IMR-90 (cell line): ENCODE data around the gene LY6G6D. TPM values are rescaled to one million over a fixed set of nuclear protein-coding genes. Genes with fewer than 3 reads are reported as not detected.

ENCODE experiments used
- ATAC-seq: fragments of 200-7000 bp; cut with Tn5 transposase; 2 replicates; pipeline ENCODE4 v1.9.1; 2020; ENCODE audit warnings: low read depth, mild to moderate bottlenecking, moderate library complexity
- BruUV-seq: library from RNA; stranded (reverse); fragments of 400-500 nt; replicated peaks from 2 replicates; lab custom pipeline; 2021; lab: Mats Ljungman, UMichigan
- CTCF ChIA-PET: fragments of 300-600 bp; formaldehyde crosslinking; extraction: SDS; loops from one replicate; lab custom pipeline; 2021; ENCODE audit warnings: antibody characterized with exemption; lab: Yijun Ruan, JAX
- POLR2A ChIA-PET: fragments of 300-600 bp; sonication (Branson Sonifier 250); formaldehyde crosslinking; loops from one replicate; lab custom pipeline; 2022; ENCODE audit warnings: antibody characterized with exemption; ENCODE audit not compliant: unreplicated experiment; lab: Charles Lee
- DNase-seq: peaks from one replicate; pipeline ENCODE4 v3.0.0; 2013
- H2AFZ ChIP-seq: replicated peaks from 2 replicates; pipeline ENCODE3; 2013; ENCODE audit warnings: low read length, mild to moderate bottlenecking; ENCODE audit not compliant: poor library complexity
- H2AK5ac ChIP-seq: 2 replicates; pipeline ENCODE4 v1.6.1; 2013; ENCODE audit warnings: low read depth, low read length, inconsistent platforms
- H2AK9ac ChIP-seq: replicated peaks from 2 replicates; pipeline ENCODE3; 2013; ENCODE audit warnings: mild to moderate bottlenecking, low read depth, low read length, moderate library complexity; ENCODE audit not compliant: poor library complexity
- H2BK120ac ChIP-seq: 2 replicates; pipeline ENCODE4 v1.6.1; 2013; ENCODE audit warnings: low read depth, low read length, inconsistent platforms
- H2BK15ac ChIP-seq: 3 replicates; pipeline ENCODE4 v1.6.1; 2013; ENCODE audit warnings: low read depth, low read length, inconsistent platforms
- H2BK20ac ChIP-seq: 2 replicates; pipeline ENCODE4 v1.6.1; 2013; ENCODE audit warnings: low read depth, mild to moderate bottlenecking, inconsistent platforms, low read length, moderate library complexity
- H2BK5ac ChIP-seq: 2 replicates; pipeline ENCODE4 v1.6.1; 2013; ENCODE audit warnings: mild to moderate bottlenecking, low read depth, low read length, inconsistent platforms; ENCODE audit not compliant: poor library complexity, severe bottlenecking
- H3K14ac ChIP-seq: replicated peaks from 2 replicates; pipeline ENCODE4 v1.6.1; 2013; ENCODE audit warnings: low read depth, low read length, inconsistent platforms
- H3K18ac ChIP-seq: 2 replicates; pipeline ENCODE4 v1.6.1; 2013; ENCODE audit warnings: low read depth, low read length, control low read depth
- H3K23ac ChIP-seq: 2 replicates; pipeline ENCODE4 v1.6.1; 2013; ENCODE audit warnings: low read depth, low read length, inconsistent platforms
- H3K27ac ChIP-seq: 2 replicates; pipeline ENCODE4 v1.5.1; 2013; ENCODE audit warnings: mild to moderate bottlenecking, control low read depth, low read length; ENCODE audit not compliant: insufficient read depth
- H3K27me3 ChIP-seq: 2 replicates; pipeline ENCODE4 v1.6.1; 2013; ENCODE audit warnings: low read length; ENCODE audit not compliant: control insufficient read depth, insufficient read depth
- H3K36me3 ChIP-seq: 2 replicates; pipeline ENCODE4 v1.6.1; 2013; ENCODE audit warnings: low read length, mixed read lengths; ENCODE audit not compliant: control insufficient read depth, insufficient read depth
- H3K4ac ChIP-seq: 2 replicates; pipeline ENCODE4 v1.6.1; 2013; ENCODE audit warnings: low read depth, low read length, inconsistent platforms
- H3K4me1 ChIP-seq: 2 replicates; pipeline ENCODE4 v1.6.1; 2013; ENCODE audit warnings: low read length, mixed read lengths; ENCODE audit not compliant: control insufficient read depth, insufficient read depth
- H3K4me2 ChIP-seq: 2 replicates; pipeline ENCODE4 v1.6.1; 2013; ENCODE audit warnings: low read depth, mild to moderate bottlenecking, control low read depth, low read length, moderate library complexity
- H3K4me3 ChIP-seq: 2 replicates; pipeline ENCODE4 v1.5.1; 2013; ENCODE audit warnings: low read depth, mild to moderate bottlenecking, control low read depth, low read length, moderate library complexity; ENCODE audit not compliant: insufficient read depth
- H3K56ac ChIP-seq: 2 replicates; pipeline ENCODE4 v1.6.1; 2013; ENCODE audit warnings: low read length, inconsistent platforms; ENCODE audit not compliant: insufficient read depth; ENCODE audit errors: extremely low read depth
- H3K79me1 ChIP-seq, 2 experiments: 2 replicates each; pipeline ENCODE4 v1.6.1; 2013; ENCODE audit warnings: low read length in 2 of 2, inconsistent platforms in 1 of 2, low read depth in 1 of 2
- H3K9ac ChIP-seq: 2 replicates; pipeline ENCODE4 v1.6.1; 2013; ENCODE audit warnings: low read depth, low read length, control low read depth
- H3K9me1 ChIP-seq: 2 replicates; pipeline ENCODE4 v1.6.1; 2013; ENCODE audit warnings: low read length, inconsistent platforms; ENCODE audit not compliant: insufficient read depth
- H3K9me3 ChIP-seq: 2 replicates; pipeline ENCODE4 v1.6.1; 2013; ENCODE audit warnings: low read length; ENCODE audit not compliant: control insufficient read depth, insufficient read depth
- H4K20me1 ChIP-seq: 2 replicates; pipeline ENCODE4 v1.6.1; 2013; ENCODE audit warnings: low read length, inconsistent platforms; ENCODE audit not compliant: insufficient read depth
- H4K5ac ChIP-seq: 2 replicates; pipeline ENCODE4 v1.6.1; 2013; ENCODE audit warnings: mild to moderate bottlenecking, low read depth, low read length, control low read depth
- H4K8ac ChIP-seq, 2 experiments: 2 replicates each; pipeline ENCODE4 v1.6.1; 2013; ENCODE audit warnings: low read depth in 2 of 2, low read length in 2 of 2, control low read depth in 1 of 2, inconsistent platforms in 1 of 2
- H4K91ac ChIP-seq: 2 replicates; pipeline ENCODE4 v1.6.1; 2013; ENCODE audit warnings: low read depth, low read length, inconsistent platforms; ENCODE audit not compliant: insufficient read depth
- BHLHE40 ChIP-seq: fragments of 150-350 bp; IDR thresholded peaks from 2 replicates; pipeline ENCODE4 v1.6.1; 2016; ENCODE audit warnings: mild to moderate bottlenecking, low read depth, low read length
- CHD1 ChIP-seq: IDR thresholded peaks from 2 replicates; pipeline ENCODE4 v1.6.1; 2012; ENCODE audit warnings: low read depth, low read length, improper control_type of control experiment
- MAFK ChIP-seq: IDR thresholded peaks from 2 replicates; pipeline ENCODE4 v1.6.1; 2012; ENCODE audit warnings: low read depth, low read length, improper control_type of control experiment
- MAZ ChIP-seq: IDR thresholded peaks from 2 replicates; pipeline ENCODE4 v1.6.1; 2012; ENCODE audit warnings: low read depth, mild to moderate bottlenecking, low read length, improper control_type of control experiment, moderate library complexity, borderline replicate concordance
- MXI1 ChIP-seq: IDR thresholded peaks from 2 replicates; pipeline ENCODE4 v1.6.1; 2012; ENCODE audit warnings: low read depth, mild to moderate bottlenecking, low read length, moderate library complexity, borderline replicate concordance
- POLR2A ChIP-seq: IDR thresholded peaks from 2 replicates; pipeline ENCODE4 v1.6.1; 2012; ENCODE audit warnings: mild to moderate bottlenecking, low read depth, low read length
- RAD21 ChIP-seq: IDR thresholded peaks from 2 replicates; pipeline ENCODE4 v1.6.1; 2012; ENCODE audit warnings: low read length, improper control_type of control experiment
- RCOR1 ChIP-seq: IDR thresholded peaks from 2 replicates; pipeline ENCODE4 v1.6.1; 2012; ENCODE audit warnings: mild to moderate bottlenecking, low read length, improper control_type of control experiment; ENCODE audit not compliant: insufficient replicate concordance
- WGBS, 2 experiments: methylation state at CpG; one replicate each; pipeline versions ENCODE4 v1.1.5 to v1.1.7; 2013; ENCODE audit warnings: missing lambda C conversion rate in 2 of 2; ENCODE audit not compliant: insufficient read length in 1 of 2; ENCODE audit errors: extremely low coverage in 2 of 2; 5-methylcytosine and 5-hydroxymethylcytosine counted together
- dilution Hi-C: fragments of 300-500 bp; cut with HindIII; formaldehyde crosslinking; loops from one replicate; pipeline ENCODE4 v1.14.3; 2018; ENCODE audit warnings: low sequenced_read_pairs; ENCODE audit not compliant: unreplicated experiment
- in situ Hi-C: fragments of 300-500 bp; cut with MboI; formaldehyde crosslinking; loops from 3 replicates; pipeline ENCODE4 v1.14.3; 2019; ENCODE audit warnings: low sequenced_read_pairs, inconsistent platforms, mixed read lengths
- intact Hi-C: fragments of 100-400 bp; cut with micrococcal nuclease; formaldehyde crosslinking; loops from 2 replicates; pipeline ENCODE4 v1.10.0; 2022
- polyA plus RNA-seq, 3 experiments: library from polyadenylated mRNA; depleted of rRNA; stranded (reverse); fragments of >200 nt; gene quantifications; 2 replicates each; pipeline ENCODE4 v1.2.3, GENCODE V29; 2012; ENCODE audit warnings: low replicate concordance in 1 of 3
- total RNA-seq: library from RNA; depleted of rRNA; stranded (reverse); fragments of >200 nt; gene quantifications from 2 replicates; pipeline ENCODE4 v1.2.3, GENCODE V29; 2012

The LY6G6D gene
- total and polyA plus RNA-seq, 2 of the 4 experiments (the other 2 are of a cell fraction): not detected

- Histone ChIP-seq H4K8ac (no peak overlapping the region), H2BK20ac (no peak overlapping the region), H3K27ac (no peak overlapping the region), H3K18ac (no peak overlapping the region), H3K36me3 (peaks cover 5% of the 10 kb centered on the region; the same call in 1 of the 2 replicates), H3K4me3 (no peak overlapping the region), H2BK120ac (no peak overlapping the region), H2BK15ac (no peak overlapping the region), H3K4ac (no peak overlapping the region), H3K23ac (no peak overlapping the region), H3K9me3 (no peaks in the 10 kb centered on the region), H3K56ac (no peak overlapping the region), H4K5ac (no peak overlapping the region), H3K9me1 (peaks cover 9% of the 10 kb centered on the region), H2AK5ac (no peak overlapping the region; the same call in 1 of the 2 replicates), H3K4me2 (no peak overlapping the region), H3K4me1 (peaks cover 4% of the 10 kb centered on the region), H3K9ac (no peak overlapping the region), H4K91ac (no peak overlapping the region), H3K79me1 (no peaks in the 10 kb centered on the region), H2AK9ac (peak overlapping the region; percentile 71), H4K20me1 (no peaks in the 10 kb centered on the region), H2BK5ac (no peak overlapping the region), H3K14ac (no peak overlapping the region), H2AFZ (no peak overlapping the region), H3K27me3 (no peaks in the 10 kb centered on the region)
- TF ChIP-seq MAZ (no peak), RAD21 (no peak), CHD1 (no peak), BHLHE40 (no peak), MXI1 (no peak), POLR2A (no peak), RCOR1 (no peak), MAFK (no peak)
- dilution Hi-C loops (no loop called here), intact Hi-C loops (no loop called here), in situ Hi-C loops (no loop called here)
- ChIA-PET POLR2A (no interaction called here), CTCF (interaction anchor here (0.6 kb wide), 1 partner anchor 27 kb away, joined by 3 read pairs; no protein-coding TSS in a partner anchor)
- ATAC-seq: no peak
- no CpG with 5 or more reads among the region's 4 CpGs for WGBS, 2 experiments
- no TSS peak for BruUV-seq
- DNase-seq: no peak
These were observed 49.0 kb downstream of the LY6G6D start for GRCh38 chr6:31764198-31764597.
